GM18951 (cell line): Measurements from ENCODE around the gene ADRA2A.

Source experiments
- POLR2A ChIP-seq: IDR thresholded peaks from 4 replicates; pipeline ENCODE4 v1.6.1; 2011; ENCODE audit warnings: mild to moderate bottlenecking; ENCODE audit not compliant: insufficient read length, insufficient read depth; ENCODE audit errors: extremely low read depth
- in situ Hi-C: fragments of 300-500 bp; cut with MboI; formaldehyde crosslinking; loops from one replicate; pipeline ENCODE4 v1.12.0; 2022; ENCODE audit warnings: low sequenced_read_pairs, mixed read lengths, inconsistent platforms; ENCODE audit not compliant: unreplicated experiment

Gene ADRA2A

GRCh38 chr10:111087968-111088505 lies 11.2 kb downstream of the ADRA2A start:
- in situ Hi-C loops = no loop called here
- no peak for TF ChIP-seq POLR2A

DNA sequence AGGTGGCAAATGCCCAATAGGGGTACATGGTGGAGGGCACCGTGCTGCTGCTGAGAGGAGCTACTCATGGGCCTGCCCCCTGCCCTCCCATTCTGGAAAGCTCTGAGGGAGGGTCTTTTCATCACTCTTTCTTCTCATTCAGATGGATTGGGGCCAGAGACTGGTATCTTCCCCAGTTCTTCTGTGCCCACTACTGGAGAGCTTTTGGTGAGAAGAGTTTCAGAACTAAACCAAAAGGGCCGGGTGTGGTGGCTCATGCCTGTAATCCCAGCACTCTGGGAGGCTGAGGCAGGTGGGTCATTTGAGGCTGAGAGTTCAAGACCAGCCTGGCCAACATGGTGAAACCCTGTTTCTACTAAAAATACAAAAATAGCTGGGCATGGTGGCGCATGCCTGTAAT lies 12.5 kb downstream of the ADRA2A start:
- in situ Hi-C loops = no loop called here
- no peak for TF ChIP-seq POLR2A

DNA sequence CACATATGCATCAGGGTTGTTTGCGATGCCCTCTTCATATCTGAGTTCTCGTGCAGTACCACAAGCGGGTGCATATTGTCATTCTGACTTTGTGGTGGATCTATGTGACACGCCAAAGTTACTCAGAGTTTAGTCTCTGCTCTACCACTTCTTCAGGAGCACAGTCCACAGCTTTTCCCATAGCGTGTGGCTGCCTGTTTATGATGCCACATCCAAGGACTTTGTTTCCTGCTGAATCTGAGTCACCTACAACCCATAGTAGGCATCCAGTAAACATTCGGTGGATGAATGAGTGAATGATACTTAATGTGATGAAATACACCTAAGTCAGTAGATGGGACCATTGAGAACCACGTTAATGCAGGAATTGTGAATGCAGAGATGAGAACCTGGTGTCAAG lies 15.0 kb downstream of the ADRA2A start:
- in situ Hi-C loops = no loop called here
- TF ChIP-seq POLR2A = no peak

DNA sequence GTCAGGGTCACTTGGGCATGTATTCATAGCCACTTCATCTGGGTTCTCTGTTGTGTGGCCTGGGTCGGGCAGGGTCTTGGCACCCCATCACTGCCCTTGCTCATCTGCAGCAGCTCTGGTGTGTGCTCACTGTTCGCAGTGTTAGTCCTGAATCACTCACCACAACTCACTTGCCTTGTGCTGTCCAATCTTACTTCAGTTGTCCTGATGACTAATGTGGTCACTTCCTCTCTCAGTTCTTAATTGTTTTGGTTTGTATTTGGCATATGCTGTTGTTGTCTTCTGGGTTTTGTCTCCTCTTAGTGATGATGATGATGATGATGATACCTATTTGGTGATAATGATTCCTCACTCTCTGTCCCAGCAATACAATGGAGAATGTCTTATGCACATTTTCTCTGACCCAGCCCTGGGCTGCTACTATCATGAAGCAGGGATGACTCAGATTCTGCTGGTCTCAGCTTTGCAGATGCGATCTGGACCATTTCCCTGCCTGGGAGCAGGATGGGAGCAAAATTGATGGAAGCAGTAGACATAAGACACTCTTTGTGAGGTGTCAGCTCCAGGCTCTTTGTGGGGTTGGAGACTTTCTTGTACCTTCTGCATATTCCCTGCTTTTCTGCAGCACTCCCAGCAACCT lies 17.0 kb downstream of the ADRA2A start:
- in situ Hi-C loops = no loop called here
- no peak for TF ChIP-seq POLR2A

DNA sequence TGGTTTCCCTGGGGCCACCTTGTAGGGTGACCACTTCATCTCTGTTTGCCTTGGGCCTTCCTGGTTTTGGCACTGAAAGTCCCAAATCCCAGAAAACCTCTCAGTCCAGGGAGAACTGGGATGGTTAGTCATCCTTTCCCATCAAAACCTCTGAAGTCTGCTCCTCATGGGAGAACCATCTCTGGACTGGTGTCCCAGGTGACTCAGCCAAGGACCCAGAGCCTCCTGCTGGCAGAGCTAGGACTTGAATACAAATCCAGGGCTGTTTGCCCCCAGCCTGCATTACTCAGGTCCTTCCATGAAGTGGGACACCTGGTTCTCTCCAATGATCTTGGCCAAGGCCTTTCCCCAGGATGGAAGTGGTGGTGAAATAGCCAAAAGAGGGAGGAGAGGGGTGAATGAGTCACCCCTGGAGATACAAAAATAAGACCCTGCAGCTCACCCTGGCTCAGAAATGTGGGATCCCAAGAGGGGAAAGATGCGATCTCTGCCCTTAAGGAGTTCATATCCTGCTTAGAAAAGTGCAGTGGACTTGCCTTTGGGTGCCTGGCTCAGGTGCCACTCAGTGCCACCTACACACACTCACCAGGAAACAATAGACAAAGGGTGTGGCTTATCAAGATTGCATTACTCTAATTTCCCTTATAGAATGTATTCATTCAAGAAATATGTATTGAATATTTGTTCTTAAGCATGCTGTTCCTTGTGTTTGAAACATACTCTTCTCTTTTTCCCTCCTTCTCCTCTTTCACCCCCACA lies 22.0 kb downstream of the ADRA2A start:
- TF ChIP-seq POLR2A = no peak
- in situ Hi-C loops = no loop called here

- TF ChIP-seq POLR2A = no peak
- in situ Hi-C loops = no loop called here
Observed at GRCh38 chr10:111100198-111100597, 23.4 kb downstream of the ADRA2A start.

GRCh38 chr10:111101796-111102195 lies 25.0 kb downstream of the ADRA2A start:
- in situ Hi-C loops = no loop called here
- TF ChIP-seq POLR2A = no peak

- in situ Hi-C loops = no loop called here
- TF ChIP-seq POLR2A = no peak
Observed at GRCh38 chr10:111102359-111102837, 25.6 kb downstream of the ADRA2A start.

DNA sequence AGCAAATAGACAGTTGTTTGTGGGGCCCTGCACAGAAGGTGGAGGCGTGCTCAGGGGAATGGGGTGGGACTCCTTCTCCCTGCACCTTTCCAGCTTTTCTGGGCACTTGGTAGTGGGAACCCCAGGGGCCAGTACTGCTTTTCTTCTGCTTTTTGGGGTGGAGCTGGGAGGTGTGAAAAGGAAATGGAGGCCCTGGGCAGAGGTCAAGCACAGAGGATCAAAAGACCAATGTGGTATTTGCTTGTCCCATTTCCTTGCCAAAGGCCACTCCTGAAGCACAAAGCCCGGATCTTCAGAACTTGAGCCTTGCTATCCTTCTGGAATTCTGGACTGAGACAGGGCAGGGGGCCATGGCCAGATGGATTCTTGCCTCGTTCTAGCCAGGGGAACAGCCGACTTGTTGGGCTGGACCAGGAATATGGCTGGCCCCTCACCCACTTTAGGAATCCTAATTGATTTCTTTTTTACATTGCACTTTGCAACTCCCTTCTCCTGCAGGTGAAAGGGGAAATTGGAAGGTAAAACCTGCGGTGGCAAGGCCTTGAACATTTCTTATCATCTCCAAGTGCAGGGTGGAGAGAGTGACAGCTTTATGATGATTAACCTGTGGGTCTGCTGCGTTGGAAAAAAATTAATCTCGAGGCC lies 26.5 kb downstream of the ADRA2A start:
- in situ Hi-C loops = no loop called here
- TF ChIP-seq POLR2A = no peak

- TF ChIP-seq POLR2A = no peak
Observed at GRCh38 chr10:111104811-111105210, 28.0 kb downstream of the ADRA2A start.

DNA sequence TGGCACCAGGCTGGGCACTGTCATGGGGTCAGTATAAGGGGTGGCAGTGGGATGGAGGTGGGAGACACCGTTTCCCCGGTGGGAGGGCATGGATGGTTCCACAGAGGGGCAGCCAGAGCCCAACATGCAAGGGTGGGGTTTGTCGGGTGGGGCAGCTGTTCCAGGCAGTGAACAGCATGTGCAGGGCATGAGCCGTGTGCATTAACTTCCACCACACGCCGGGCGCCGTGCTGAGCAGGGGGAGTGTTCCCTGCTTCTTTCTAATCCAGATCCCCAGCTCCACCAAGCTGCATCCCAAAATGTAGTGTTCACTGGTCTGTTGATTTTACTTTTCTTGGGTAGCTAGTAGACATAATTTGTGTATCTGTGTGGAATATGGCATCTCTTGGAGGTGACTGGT lies 29.3 kb downstream of the ADRA2A start:
- in situ Hi-C loops = no loop called here
- no peak for TF ChIP-seq POLR2A

More at GRCh38 chr10:111104811-111105210, 28.0 kb downstream of the ADRA2A start:
- in situ Hi-C loops = no loop called here

DNA sequence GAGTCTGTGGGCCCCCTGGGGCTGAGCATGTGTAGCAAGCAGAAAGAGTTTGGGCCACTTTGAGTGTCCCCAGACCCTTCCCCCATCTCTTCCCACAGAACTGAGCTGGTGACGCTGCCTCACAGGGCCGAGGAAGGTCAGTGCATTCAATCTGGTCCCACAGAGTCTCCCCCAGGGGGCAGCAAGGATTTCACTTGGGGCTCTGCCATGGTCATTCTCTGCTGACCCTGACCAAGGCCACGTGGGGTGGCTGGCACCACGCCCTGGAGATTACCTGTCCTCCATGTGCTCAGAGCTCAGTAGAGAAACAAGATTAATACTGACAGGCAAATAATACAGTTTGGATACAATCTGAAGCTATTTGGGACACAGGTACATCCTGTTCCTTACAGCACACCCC lies 30.2 kb downstream of the ADRA2A start:
- TF ChIP-seq POLR2A = no peak
- in situ Hi-C loops = no loop called here

DNA sequence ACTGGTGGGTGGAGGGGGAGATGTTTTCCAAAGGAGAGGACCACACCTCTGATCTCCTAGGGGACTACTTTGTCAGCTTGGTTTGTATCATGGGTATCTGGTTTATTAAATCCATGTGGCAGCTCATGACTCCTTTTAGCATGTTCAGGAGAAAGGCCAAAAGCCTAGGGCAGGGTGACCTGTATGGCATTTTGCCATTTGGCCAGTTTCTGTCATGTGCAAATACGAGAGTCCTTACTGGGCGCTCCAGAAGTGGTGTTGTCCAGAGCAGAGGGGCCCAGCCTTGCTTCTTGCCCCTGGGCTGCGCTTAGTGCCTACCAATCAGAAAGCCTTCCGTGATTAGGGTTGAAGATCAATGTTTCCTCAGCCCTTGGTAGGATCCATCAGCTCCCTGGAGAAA lies 31.0 kb downstream of the ADRA2A start:
- in situ Hi-C loops = no loop called here

DNA sequence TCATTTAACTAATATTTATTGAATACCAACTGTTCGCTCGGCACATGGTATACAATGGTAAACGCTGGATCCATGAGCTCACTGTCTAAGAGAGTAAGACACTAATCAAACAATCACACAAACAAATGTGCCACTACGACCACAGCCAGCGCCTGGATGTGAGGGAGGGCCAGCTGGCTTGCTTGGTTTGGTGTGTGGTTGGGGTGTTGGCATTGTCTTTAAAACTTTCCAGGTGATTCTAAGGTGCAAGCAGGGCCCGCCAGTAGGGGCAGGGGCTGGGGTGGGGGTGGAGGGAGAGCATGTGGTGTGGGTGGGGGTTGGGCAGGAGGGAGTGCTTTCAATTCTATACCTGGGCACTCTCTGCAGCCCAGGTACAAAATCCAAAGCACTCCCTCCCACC lies 31.6 kb downstream of the ADRA2A start:
- in situ Hi-C loops = no loop called here

More for the DNA sequence above, 31.0 kb downstream of the ADRA2A start:
- TF ChIP-seq POLR2A = no peak

More for the DNA sequence above, 31.6 kb downstream of the ADRA2A start:
- no peak for TF ChIP-seq POLR2A
